Stimulated activated CD4-positive, alpha-beta T cell treated with anti-CD3 and anti-CD28 coated beads, Interleukin-2, amount 100 ng/mL, for 48 hours (primary cell): ENCODE measurements around the gene HTT.

Source experiments
- DNase-seq, 2 donors: peaks; one replicate each; pipeline ENCODE4 v3.0.0-alpha.2; 2020

Gene HTT

DNA sequence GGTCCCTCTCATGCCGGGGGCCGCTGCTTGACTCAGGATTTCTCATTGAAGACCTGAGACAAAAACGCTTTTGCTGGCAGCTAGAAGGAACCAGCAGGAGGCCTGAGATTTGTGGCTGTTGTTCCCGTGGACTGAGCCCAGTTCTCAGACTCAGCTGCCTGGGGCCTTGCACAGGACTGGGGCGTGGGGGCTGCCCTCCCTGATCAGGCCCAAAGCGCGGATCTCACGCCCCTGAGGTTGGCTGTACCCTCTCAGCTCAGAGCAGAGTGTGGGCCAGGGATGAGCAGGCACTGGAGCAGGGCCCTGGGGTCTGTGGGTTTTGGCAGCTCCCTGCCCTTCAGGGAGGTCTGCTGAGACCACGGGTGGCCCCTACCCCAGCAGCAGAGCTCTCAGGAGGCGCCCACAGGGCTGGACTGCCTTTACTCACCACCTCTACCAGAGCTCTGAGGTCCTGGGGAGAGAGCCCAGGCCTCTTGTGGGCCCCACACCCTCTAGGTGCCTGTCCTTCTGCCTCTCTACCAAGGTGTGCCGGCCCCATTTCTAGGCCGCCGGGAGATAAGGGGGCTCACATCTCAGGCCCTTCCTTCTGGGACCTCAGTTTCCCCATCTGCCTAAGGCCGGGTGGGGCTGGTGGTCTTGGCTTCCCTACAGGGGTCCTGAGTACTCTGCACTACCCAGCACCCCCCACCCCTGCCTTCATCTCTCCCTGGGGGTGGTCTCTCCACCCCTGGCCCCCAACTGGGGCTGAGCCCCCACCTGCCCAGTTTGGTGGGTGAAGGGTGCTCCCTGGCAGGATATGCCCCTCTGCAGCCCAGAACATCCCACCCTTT is 180.0 kb downstream of the HTT start:
- no peak for DNase-seq

DNA sequence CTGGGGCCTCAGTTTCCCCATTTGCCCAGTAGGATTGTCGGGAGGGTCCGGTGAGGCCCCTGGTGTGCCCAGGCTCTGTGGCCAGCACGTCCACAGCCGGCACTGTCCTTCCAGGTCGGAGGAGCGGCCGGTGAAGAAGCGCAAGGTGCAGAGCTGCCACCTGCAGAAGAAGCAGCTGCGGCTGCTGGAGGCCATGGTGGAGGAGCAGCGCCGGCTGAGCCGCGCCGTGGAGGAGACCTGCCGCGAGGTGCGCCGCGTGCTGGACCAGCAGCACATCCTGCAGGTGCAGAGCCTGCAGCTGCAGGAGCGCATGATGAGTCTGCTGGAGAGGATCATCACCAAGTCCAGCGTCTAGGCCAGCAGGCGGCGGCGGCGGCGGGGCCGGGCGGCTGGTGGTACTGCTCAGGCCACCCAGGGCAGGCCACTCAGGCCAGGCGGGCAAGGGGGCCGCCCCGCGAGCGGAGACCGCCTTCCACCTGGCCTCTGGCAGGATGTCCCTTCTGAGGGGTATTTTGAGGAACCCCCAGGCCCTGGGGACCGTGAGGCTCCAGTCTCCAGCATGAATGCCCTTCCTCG is 181.2 kb downstream of the HTT start:
- no peak for DNase-seq

DNA sequence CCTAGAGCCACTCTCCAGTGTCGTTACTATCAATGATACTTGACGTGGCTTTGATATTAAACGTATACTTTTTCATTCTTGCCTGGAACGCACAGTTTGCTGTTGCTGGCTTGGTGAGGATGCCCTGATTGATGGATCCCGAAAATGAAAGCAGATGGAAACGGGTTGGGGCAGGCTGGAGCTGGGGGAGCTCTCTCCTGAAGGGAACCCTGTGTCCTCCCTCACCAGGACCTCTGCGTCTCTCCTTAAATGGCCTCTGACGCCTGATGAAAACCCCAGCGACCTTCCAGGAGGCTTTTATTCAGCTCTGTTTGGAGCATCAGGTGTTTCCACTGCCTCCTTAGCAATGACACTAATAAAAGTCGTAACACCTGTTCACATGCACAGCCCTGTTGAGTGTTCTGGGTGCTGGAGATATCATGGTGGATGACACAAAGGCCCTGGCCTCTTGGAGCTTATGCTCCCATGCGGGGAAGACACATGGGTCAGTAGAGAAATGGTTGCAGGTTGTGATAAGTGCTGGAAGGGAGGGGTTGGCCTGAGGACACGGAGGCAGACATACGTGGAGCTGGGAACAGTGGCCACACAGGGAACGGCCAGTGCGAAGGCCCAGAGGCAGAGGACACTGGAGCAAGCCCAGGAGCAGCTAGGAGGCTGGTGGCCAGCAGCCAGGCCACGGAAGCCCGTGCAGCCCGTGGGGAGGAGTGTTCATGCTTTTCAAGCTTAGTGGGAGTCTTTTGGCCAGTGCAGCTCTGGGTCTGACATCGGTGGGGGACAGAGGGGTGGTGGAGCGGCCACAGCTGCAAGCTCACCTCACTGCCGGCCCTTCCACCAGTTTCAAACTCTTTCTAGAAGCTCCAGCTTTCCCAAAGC is 182.0 kb downstream of the HTT start:
- no peak for DNase-seq

DNA sequence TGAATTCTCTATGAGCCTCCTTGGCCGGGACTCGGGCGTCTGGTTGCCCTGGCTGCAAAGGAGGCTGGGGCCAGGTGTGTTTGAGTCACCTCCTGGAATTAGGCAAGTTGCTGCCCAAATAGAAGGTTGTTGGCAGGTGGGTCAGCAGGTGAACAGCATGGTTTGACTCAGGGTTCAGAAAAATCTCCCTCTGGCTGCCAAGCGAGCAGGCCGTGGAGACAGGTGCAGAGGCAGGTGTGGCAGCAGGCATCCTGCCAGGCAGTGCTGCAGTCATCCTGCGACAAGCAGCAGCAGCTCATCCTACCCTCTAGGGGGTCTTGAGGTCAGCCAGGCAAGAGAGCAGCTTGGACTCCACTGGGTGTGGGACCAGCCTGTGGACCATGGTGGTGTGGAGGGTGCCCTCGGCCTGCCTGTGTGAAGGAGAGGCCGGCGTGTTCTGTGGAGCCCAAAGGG is 182.6 kb downstream of the HTT start:
- no peak for DNase-seq

DNA sequence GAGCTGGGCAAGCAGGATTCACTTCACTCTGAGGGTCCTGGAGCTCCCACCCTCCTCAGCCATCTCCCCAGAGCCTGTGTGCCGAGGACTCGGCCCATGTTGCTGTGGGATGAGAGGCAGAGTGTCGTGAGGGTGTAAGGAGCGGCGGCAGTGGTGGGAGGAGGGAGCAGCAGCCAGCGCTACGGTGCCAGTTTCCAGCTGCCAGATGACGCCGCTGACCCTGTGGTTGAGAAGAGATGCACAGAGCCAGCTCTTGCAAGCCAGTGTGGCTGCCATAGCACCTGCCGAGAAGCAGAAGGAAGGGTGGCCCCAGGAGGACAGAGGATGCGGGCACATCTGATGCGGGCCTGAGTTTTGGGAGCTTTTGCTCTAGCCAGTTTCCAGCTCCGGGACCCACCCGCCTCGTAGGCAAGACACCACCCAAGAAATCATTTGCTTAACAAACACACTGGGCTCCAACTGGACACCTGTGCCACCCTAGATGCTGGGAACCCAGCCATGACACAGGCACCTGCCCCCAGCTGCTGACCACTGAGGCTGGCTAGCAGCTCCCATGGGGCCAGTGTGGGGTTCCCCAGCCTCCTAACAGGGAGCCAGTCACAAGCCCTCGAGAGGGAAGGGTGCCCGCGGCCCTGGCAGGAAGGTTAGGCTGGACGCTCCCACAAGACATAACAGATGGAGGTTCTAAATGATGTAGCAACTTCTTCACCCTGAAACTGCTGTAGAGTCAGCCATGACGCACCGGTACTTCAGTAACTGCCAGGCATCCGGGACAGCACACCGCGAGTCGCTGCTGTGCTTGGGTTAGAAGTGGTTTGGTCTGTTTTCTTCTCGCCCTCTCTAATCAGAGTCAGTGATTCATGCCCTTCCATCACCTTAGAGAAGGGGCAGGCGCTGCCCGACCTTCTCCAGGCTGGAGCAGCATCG is 183.3 kb downstream of the HTT start:
- DNase-seq = no peak

DNA sequence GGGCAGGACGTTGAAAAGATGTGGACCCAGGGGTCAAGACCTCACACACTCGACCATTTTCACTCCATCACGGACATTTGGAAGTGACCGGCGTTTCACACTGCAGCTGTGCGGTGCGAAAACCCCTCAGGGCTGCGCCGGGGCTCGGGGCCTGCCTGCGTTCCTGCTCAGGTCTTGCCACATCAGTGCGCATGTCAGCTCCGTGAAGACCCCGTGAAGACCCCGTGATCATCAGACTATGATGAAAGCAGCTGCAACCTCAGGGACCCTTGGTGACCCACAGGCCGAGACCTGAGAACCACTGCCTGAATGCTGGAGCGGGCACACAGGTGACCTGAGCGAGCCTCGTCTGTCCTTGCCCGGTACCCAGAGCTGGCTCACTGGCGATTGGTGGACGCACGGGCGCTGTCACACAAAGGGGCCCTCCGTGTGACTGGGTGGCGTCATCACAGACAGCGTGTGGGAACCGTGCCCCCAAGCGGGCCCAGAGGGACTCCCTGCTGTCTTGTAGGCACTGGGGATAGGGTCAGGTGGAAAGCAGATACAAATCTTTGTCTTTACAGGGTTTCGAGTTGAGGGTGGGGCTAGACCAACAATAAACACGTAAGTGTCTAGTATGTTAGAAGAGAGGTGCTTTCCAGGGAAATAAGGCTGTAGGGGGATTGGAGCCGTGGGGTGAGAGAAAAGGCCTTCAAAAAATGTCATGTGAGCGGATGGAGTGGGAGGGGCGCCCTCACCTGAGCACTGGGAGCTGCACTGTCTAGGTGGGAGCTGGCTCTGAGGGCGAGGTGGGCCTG is 187.1 kb downstream of the HTT start:
- no peak for DNase-seq

DNA sequence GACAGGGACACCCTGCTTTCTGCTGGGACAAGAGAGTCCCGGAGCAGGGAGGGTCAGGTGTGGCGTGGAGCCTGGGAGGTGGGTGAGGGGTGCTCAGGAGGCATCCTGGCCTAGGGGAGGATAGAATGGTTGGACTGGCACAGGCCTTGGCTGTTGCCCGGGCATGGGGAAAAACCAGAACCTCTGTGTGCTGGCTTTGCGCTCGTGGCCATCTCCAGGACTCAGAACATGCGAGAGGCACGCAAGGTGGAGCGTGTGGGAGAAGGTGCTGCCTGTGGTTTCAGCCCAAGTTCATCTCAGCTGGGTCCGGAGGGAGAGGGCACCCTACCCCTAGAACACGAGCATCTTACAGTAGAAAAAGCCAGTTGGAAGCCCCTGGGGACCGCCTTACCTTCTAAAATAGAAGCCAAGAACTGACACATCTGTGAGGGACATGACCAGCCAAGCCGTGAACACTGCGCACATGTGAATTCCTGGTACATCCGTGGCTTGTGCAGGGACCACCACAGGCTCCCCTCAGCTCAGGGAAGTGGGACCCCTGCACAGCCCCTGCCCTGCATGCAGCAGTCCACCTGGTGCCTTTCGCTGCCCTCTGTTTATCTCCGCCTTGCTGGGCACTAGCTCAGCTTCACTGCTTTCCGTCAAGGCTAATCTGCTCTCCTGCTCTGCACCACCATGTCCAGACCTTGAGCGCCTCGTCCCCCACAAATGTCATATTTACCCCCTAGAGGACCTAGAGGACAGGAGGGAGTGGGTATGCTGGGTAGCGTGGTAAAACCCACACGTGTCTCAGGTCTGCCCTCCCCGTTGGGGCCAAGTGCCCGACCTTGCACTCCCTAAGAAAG is 187.9 kb downstream of the HTT start:
- DNase-seq = no peak

DNA sequence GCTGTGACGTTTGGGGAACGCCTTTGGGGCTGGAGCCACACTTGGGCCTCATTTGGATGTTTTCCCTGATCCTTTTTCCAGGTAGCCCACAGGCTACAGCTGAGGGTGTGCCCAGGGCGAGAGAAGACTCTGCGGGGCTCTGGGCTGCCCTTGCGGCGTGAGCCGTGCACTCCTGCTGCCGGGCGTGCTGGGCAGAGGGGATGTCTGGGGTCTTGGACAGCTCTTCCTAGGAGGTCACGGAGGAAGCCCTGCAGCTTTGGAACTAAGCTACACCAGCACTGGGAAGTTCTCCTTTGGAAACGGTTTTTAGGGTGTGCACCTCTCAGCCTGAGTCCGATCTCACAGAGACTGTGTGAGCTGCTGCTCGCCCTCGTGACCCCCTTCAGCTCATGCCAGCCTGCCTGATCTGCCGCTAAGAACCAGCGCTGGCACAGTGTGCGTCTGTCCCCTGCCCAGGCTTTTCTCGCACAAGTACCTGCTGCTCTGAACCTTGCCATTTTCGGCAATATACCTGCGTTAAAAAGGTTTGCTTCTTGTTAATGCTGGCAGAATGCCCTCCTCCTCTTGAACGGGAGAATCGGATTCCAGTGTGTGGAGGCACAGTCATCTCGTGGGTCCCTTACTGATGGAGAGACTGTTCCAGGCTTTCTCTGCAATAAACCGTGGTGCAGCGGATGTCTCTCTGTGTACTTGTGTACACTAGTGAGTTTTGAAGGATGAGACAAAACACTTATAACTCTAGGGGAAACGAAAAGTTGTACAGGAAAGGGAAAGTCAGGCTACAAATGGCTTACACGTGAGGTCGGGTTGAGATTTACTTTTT is 188.8 kb downstream of the HTT start:
- DNase-seq = no peak

DNA sequence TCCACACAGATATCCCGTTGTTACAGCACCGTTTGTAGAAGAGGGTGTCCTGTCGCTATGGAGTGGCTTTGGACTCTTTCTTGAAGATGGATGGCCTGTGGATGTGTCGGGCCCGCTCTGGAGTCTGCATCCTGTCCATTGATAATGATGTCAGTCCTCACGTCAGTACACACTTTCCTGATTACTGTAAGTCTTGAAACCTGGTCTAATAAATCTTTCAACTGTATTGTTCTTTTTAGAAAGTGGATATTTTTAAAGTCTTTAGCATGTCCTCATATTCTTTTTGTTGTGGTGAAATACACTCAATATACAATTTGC is 189.4 kb downstream of the HTT start:
- DNase-seq = no peak

DNA sequence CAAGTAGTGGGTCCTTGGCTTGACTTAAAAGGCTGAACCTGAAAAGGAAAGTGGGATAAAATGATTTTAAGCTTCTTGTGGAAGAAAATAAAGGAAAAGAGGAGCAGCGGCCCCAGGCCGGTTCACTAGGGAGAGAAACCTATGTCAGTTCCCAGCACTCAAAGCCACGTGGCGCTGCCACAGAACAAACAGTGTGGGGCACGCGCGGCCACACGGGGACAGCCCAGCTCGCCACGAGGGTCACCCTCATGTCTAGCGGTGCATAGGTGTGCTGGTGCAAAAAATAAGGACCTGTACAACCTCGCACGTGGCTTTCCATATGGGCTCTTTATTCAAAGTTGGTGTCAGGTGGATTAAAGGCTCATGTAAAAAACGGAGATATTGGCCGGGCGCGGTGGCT is 191.6 kb downstream of the HTT start:
- DNase-seq = no peak

DNA sequence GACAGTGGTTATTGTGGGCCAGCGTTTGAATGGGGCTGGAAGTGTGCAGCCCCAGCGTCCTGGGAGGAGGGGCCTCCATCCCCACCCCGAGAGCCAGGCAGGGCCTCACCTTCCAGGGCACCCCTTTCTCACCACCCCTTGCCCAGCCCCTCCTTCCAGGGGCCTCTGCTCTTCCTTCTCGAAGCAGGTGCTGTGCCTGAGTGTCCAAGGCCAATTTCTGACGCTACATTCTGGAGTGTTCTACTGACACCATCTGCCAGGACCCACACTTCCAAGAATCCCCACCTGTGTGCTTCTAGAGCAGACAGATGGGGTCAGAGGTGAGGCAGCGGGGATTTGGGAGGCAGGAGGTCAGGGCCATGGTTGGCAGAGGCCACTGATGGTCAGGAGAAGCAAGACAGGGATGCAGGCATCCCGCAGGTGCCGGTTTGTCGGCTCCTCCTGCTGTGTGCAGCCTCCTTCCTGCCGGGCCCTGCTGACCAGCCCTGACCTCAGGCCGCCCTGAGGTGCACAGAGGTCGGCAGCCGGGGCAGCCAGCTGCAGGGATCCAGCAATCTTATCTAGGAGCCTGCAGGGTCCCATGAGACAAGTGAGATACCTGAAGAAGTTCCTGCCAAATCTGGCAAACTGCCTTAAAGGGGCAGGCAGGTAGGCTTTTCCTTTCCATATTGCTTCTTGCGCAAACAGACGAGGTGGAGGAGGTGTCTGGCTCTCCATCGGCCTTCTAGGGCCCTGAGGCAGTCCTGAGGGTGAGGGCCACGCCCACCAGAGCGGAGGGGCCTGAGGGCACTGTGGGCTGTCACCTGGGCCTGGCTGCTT is 193.3 kb downstream of the HTT start:
- no peak for DNase-seq

DNA sequence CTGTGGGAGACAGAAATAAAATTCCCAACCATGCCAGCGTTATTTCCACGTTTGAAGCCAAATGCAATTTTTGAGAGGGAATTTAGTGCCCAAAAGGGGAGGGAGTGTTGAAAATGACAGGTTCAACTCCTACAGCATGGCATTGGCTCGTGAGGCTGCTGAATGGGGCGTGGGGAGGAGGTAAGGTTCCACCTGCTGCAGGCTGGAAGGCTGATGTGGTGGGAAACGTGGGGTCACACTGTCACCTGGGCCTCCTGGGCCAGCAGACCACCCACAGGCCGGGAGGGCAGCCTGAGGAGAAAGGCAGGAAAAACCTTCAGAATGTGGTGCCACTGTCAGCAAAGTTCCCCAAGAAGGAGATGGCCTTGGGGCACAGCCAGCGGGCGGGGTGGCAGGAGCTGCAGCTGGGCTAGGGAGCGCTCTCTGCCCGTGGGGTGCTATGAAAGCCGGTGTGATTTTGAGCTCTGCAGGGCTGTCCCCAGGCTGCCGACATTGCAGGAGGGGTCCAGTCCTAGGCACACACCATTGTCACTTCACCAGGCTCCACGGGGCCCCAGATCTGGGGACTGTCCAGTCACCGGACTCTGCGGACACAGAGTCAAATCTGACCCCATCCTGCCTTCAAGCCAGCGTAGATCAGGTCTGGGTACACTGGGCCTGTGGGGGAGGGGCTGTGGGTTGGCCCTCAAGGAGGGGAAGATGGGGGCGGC is 194.1 kb downstream of the HTT start:
- no peak for DNase-seq

DNA sequence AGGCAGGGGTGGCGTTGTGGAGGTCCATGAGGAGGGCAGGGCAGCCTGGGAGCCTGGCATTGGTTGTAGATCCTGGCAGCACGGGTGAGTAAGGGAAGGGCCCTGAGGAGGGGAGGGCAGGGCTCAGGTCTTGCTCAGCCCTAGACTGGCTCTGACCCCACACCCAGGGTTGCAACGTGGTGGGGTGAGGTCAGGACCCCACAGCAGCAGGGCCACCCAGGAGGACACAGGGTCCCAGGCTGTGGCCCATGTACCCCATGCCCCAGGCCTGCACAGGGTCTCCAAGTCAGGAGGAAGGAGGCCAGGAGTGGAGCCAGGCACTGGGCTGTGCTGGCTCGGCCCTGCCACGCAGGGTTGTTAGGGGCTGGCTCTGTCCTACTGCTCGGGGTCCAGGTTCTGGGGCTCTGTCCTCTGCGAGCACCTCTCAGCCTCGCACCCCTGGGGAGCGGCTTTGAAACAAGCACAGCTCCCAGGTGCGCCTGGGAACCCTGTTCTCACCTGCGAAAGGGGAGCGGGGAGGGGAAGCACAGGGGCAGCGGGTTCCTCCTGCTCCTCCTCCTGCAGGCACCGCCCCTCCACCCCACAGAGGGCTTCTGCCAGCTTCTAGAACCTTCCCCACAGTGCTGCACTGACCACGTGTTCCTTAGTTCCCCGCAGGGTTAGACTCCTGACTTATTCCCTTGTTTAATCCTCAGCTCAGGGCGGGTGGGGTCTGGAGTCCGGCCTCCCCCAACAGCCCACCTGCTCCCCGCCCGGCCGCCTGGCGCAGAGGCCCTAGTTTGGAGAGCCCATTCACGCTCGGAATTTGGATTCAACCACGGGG is 194.8 kb downstream of the HTT start:
- DNase-seq = no peak

DNA sequence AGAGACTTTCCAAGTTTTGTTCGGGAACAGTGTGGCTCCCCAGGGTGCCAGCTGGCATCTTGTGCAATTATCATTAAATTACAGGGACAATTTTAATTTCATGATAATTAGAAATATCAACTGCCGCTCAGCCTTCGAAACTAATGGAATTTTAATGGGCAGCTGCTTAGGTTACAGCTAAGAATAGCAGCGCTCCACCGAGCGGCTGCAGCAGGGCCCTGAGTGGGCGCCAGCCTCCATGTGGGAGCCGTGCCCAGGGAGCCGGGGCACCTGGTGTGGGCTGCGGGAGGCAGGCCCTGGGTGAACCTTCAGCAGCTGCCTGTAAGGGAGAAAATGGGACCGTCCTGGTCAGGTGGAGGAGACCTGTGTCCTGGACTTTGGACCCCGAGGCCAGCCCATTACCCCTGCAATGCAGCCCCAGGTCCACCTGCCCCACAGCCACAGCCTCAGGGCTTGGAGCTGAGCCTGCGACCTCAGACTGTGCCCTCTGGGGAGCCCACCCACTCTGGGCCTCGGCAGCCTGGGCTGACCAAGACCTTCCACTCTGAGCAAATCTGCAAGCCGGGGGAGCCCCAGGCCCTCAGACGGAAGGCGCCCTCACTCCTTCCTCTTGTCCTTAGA is 195.6 kb downstream of the HTT start:
- DNase-seq = no peak

DNA sequence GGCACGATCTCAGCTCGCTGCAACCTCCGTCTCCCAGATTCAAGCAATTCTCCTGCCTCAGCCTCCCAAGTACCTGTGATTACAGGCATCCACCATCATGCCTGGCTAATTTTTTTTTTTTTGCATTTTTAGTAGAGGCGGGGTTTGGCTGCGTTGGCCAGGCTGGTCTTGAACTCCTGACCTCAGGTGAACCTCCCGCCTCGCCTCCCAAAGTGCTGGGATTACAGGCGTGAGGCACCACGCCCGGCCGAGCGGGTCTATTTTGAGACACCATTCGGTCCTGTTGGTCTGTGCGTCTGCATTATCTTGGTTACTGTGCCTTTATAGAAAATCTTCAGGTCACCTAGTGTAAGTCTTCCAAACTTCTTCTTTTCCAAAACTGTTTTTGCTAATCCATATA is 196.7 kb downstream of the HTT start:
- DNase-seq = no peak

DNA sequence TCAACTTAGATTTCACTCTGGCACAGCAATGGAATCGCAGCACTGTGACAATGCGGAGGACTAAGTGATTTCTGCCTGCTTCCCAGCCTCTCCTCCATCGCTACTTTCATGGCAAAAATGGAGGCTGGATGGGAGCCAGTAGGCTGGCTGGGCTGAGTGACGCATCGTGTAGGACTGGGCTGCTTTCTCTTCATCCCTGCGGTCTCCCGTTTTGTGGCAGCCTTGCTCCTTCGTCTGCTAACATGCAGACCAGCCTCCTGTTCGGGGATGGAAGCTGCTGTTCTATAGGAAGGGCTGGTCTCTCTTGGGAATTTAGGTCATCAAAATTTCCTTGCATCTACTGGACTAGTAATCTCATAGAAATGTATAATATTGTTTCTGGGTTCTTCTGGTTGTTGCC is 202.5 kb downstream of the HTT start:
- DNase-seq = no peak

DNA sequence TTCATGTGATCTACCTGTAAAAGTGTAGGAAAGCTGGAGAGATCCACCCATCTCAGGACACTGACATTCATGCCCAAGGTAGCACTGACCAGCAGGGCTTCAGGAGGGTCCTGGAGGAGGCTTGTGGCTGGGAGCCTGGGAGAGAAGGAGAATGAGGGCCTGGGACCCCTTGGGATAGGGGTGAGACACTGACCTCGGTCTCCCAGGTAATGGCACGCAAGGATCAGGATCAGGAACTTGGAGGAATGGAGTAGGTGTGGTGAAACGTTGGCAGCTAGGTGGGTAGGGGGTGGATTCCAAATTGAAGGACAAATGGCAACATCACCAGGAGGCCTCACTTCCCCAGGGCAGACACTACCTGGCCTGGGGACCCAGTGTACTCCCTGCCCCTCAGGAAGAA is 206.0 kb downstream of the HTT start:
- no peak for DNase-seq
